GM12878 (cell line): ENCODE data around the gene SLC39A1. TPM values are rescaled to one million over a fixed set of nuclear protein-coding genes. Genes with fewer than 3 reads are reported as not detected.

ENCODE experiments used
- BCL11A ChIP-seq: IDR thresholded peaks from 2 replicates; pipeline ENCODE4 v1.6.1; 2011; ENCODE audit warnings: low read depth, low read length
- CTCF ChIP-seq, 3 experiments: IDR thresholded peaks in 2 of 3; conservative IDR thresholded peaks in 1 of 3; 2 replicates each; pipeline ENCODE4 v1.5.1; 2011; ENCODE audit warnings: low read depth in 3 of 3, low read length in 3 of 3, mild to moderate bottlenecking in 3 of 3, control low read depth in 2 of 3, moderate library complexity in 2 of 3, inconsistent platforms in 1 of 3, mixed read lengths in 1 of 3; ENCODE audit not compliant: control insufficient read depth in 2 of 3, insufficient read depth in 1 of 3; ENCODE audit errors: extremely low read depth in 1 of 3
- E2F4 ChIP-seq: IDR thresholded peaks from 2 replicates; pipeline ENCODE4 v1.6.1; 2012; ENCODE audit warnings: low read depth, low read length, improper control_type of control experiment
- EP300 ChIP-seq, 2 experiments: fragments of 150-350 bp in 1 of 2; IDR thresholded peaks; 2 replicates each; pipeline ENCODE4 v1.6.1; 2011 to 2012; ENCODE audit warnings: low read depth in 2 of 2, low read length in 2 of 2, borderline replicate concordance in 1 of 2, improper control_type of control experiment in 1 of 2, inconsistent platforms in 1 of 2; ENCODE audit not compliant: control insufficient read depth in 1 of 2
- ESRRA ChIP-seq: IDR thresholded peaks from 2 replicates; pipeline ENCODE4 v1.6.1; 2012; ENCODE audit warnings: mild to moderate bottlenecking, low read length, improper control_type of control experiment
- KLF5 ChIP-seq: fragments of 450-650 bp; IDR thresholded peaks from 2 replicates; pipeline ENCODE4 v1.6.1; 2014; ENCODE audit warnings: mild to moderate bottlenecking; ENCODE audit not compliant: partially characterized antibody
- MAX ChIP-seq: IDR thresholded peaks from 2 replicates; pipeline ENCODE4 v1.6.1; 2012; ENCODE audit warnings: low read depth, low read length, improper control_type of control experiment
- MTA3 ChIP-seq: IDR thresholded peaks from 2 replicates; pipeline ENCODE4 v1.6.1; 2012; ENCODE audit warnings: low read length, inconsistent platforms, borderline replicate concordance
- MXI1 ChIP-seq: fragments of 150-350 bp; IDR thresholded peaks from 2 replicates; pipeline ENCODE4 v1.6.1; 2011; ENCODE audit warnings: low read depth, mild to moderate bottlenecking, inconsistent platforms, low read length, improper control_type of control experiment
- NKRF ChIP-seq: fragments of 450-650 bp; conservative IDR thresholded peaks from 2 replicates; pipeline ENCODE4 v1.6.1; 2017; ENCODE audit warnings: mild to moderate bottlenecking, moderate library complexity
- PAX5 ChIP-seq: IDR thresholded peaks from 2 replicates; pipeline ENCODE4 v1.6.1; 2011; ENCODE audit warnings: low read depth, low read length, borderline replicate concordance
- PBX3 ChIP-seq: IDR thresholded peaks from 2 replicates; pipeline ENCODE4 v1.6.1; 2011; ENCODE audit warnings: mild to moderate bottlenecking, low read depth, low read length, moderate library complexity; ENCODE audit not compliant: insufficient replicate concordance
- SIX5 ChIP-seq: IDR thresholded peaks from 2 replicates; pipeline ENCODE4 v1.6.1; 2011; ENCODE audit warnings: mild to moderate bottlenecking, low read depth, low read length, moderate library complexity; ENCODE audit not compliant: severe bottlenecking
- SMARCA5 ChIP-seq: fragments of 450-650 bp; IDR thresholded peaks from 2 replicates; pipeline ENCODE4 v1.6.1; 2017; ENCODE audit warnings: mild to moderate bottlenecking
- SP1 ChIP-seq: IDR thresholded peaks from one replicate; pipeline ENCODE4 v1.6.1; 2011; ENCODE audit warnings: low read depth, low read length
- SRF ChIP-seq, 2 experiments: IDR thresholded peaks; 2 replicates each; pipeline ENCODE4 v1.6.1; 2011; ENCODE audit warnings: low read depth in 2 of 2, low read length in 2 of 2, mild to moderate bottlenecking in 1 of 2, moderate library complexity in 1 of 2
- ZBTB4 ChIP-seq: fragments of 450-650 bp; formaldehyde crosslinking; IDR thresholded peaks from 2 replicates; pipeline ENCODE4 v1.4.0; 2022; ENCODE audit warnings: mild to moderate bottlenecking, moderate library complexity
- polyA plus RNA-seq, 11 experiments: library from polyadenylated mRNA; depleted of rRNA in 4 of 11; unstranded in 6 of 11; stranded (reverse) in 5 of 11; fragments of >200 nt; fragmentation: Nextera tagmentation in 4 of 11; fragmentation: Illumina TruSeq in 1 of 11; extraction: Ambion mirVana in 4 of 11; extraction: Trizol in 1 of 11; gene quantifications; 1 replicate in 1 of 11; 2 replicates in 10 of 11; pipeline versions ENCODE4 v1.2.1 to v1.2.3, GENCODE V29; 2011 to 2016; ENCODE audit warnings: inconsistent platforms in 2 of 11, missing spikeins in 2 of 11, low read depth in 1 of 11
- total RNA-seq, 4 experiments: library from RNA; depleted of rRNA in 3 of 4; stranded (reverse); fragments of >200 nt in 3 of 4; fragmentation: Illumina TruSeq in 1 of 4; extraction: Trizol in 1 of 4; gene quantifications; 2 replicates each; pipeline versions ENCODE4 v1.2.1 to v1.2.3, GENCODE V29; 2013 to 2021

Gene SLC39A1
- total and polyA plus RNA-seq, 10 of the 15 experiments (the other 5 are each of a cell fraction or from before 2014, with no cell fraction given) = 8.8 to 98.6 (median 72.4) TPM

- no peak for TF ChIP-seq ZBTB4 (CRISPR knock-in tag)
- TF ChIP-seq PAX5 = 0 out of 2 replicates have a peak, but pooled peaks have one; percentile 7
- TF ChIP-seq SRF (IDR thresholded peaks at IDR 0.05; ENCODE audit: low read depth in 2 of 2, low read length in 2 of 2) = no peak
- TF ChIP-seq ESRRA = no peak
- TF ChIP-seq MTA3 = no peak
- no peak for TF ChIP-seq E2F4
- TF ChIP-seq SP1 = peak; percentile 98
- peak in 1 of 2 experiments; percentile 31; a peak in 1 of 4 replicates for TF ChIP-seq EP300 (IDR thresholded peaks at IDR 0.05; ENCODE audit: borderline replicate concordance in 1 of 2, control insufficient read depth in 1 of 2, low read depth in 2 of 2, low read length in 2 of 2)
- peak; percentile 70 for TF ChIP-seq MXI1
- TF ChIP-seq KLF5 = peak; percentile 86
- 0 out of 2 replicates have a peak, but pooled peaks have one; percentile 39 for TF ChIP-seq SMARCA5
- no peak for TF ChIP-seq BCL11A
- TF ChIP-seq SIX5 = peak; percentile 19
- no peak for TF ChIP-seq NKRF
- no peak; the same call in 1 of the 2 replicates for TF ChIP-seq MAX
- no peak for TF ChIP-seq CTCF (IDR thresholded peaks at IDR 0.05 in 2 of 3, conservative IDR thresholded peaks at IDR 0.05 in 1 of 3; ENCODE audit: control insufficient read depth in 2 of 3, extremely low read depth in 1 of 3, insufficient read depth in 1 of 3, low read depth in 3 of 3, low read length in 3 of 3)
- peak; percentile 99 for TF ChIP-seq PBX3
Measured at GRCh38 chr1:153922972-153923925, 40.1 kb downstream of the SLC39A1 start, which contains the start of gene GATAD2B (continued).
